ENCODE measurements around the gene CAPN9.

Gene CAPN9

DNA sequence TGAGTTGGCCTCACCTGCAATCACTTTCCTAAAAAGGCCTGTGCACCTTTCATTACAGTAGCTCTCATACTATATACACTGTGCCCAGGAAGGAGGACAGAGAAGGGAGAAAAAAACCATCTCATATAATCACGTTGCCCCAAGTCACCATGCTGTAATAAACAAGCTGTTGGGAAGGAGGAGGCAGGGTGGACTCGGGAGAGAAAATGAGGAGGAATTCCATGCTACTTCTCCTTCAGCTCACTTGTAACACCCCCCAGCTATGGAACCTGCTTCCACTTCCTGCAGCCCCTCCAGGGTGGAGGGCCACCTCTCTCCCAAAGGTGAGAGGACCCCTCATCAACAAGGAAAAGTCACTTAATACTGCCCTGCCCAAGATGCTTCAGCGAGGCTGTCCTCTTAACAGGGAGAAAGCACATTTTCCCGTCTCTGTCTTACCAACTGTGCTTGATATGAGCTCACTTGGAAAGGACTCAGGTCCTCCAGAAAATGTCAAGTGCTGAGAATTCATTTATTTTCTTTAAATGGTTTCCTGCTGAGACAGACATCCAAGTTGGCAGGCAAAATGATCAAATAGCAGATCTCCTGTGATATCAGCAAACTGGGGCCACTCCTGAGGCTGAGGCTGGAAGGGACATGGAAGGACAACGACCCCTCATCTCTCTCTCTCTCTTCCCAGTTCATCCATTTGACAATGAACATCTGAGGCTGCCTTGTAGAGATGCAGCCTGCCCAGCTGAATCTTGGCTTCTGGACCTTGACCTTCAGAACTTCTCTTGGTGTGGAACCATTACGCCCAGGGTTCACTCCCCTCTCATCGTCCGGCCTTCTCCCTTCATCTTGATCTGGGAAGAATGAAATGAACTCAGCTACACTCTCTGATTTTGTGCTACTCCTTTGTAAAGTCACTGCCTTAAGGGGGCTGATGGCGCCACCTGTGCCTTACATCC, 54.0 kb downstream of the CAPN9 start:
- no peak for DNase-seq

- no peak for DNase-seq
Observed at GRCh38 chr1:230804396-230804795, 57.2 kb downstream of the CAPN9 start.

DNA sequence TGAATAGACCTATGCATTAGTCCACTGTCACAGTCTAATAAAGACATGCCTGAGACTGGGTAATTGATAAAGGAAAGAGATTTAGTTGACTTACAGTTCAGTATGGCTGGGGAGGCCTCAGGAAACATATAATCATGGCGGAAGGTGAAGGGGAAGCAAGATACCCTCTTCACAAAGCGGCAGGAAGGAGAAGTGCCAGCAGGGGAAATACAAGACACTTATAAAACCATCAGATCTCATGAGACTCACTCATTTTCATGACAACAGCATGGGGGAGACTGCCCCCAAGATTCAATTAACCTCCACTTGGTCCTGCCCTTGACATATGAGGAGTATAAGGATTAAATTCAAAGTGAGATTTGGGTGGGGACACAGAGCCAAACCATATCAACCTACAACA, 59.4 kb downstream of the CAPN9 start:
- DNase-seq: no peak

DNA sequence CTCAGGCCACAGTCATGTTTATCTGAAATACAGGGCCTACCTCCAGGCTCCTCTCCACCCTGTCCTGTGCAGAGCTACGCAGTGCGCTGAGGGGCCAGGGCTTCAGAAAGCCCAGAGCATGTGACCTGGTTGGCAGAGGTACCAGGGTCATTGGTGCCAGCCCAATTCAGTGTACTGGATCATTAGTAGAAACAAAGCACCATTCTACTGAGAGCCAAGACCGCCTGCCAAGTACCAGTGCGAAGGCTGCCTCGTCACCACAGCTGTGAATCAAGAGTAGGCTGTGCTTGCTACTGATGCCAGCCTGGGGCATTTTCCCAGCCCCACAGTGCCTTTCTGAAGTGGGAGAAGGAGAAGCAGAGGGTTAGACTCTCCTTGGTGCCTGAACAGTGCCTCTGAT, 59.8 kb downstream of the CAPN9 start:
- no peak for DNase-seq

GRCh38 chr1:230807561-230808280, 60.5 kb downstream of the CAPN9 start:
- DNase-seq: no peak

- DNase-seq: no peak
Observed at GRCh38 chr1:230808281-230808872, 61.2 kb downstream of the CAPN9 start.

DNA sequence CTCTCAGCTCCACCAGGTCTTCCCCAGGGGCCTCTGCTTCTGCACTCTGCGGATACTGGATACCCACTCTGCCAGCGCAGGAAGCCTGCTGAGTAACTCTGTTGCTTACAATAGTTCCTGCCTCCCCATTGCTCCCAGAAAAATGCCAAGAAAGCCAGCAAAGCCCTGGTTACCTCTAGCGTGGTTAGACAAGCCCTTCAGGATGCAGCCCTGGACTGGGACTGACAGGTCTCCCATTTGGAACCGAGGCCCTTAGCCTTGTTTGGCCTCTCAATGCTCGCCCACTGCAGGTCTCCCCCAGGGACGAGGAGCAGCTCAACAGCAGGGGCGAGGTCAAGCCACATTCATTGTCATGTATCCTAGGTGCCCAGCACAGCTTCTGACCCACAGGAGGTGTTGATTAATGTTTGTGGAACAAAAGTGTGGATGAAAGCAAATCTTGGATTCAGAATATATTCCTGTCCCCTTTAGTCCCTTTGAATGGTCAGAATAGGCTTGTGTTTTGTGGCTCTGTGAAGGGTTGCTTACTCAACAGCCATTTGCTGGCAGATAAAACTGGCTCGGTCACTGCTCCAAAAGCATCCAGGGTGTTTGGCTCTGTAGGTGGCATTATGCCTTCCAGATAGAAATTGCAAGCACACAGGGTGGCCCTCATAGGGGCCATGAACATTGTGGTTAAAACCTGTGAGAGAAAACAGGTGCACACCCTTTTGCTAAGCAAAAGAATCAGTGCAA, 62.2 kb downstream of the CAPN9 start:
- DNase-seq: no peak

DNA sequence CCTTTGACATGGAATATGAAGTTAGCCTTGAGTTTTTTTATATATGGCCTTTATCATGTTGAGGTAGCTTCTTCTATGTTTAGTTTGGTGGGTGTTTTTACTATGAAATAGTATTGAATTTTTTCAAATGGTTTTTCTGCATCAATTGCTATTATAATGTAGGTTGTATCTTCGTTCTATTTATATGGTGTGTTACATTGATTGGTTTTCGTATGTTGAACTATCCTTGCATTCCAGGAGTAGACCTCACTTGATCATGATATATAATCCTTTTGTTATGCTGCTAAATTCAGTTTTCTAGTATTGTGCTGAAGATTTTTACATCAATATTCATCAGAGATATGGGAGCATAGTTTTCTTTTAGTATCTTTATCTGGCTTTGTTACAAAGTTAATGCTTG, 65.4 kb downstream of the CAPN9 start:
- DNase-seq: no peak

DNA sequence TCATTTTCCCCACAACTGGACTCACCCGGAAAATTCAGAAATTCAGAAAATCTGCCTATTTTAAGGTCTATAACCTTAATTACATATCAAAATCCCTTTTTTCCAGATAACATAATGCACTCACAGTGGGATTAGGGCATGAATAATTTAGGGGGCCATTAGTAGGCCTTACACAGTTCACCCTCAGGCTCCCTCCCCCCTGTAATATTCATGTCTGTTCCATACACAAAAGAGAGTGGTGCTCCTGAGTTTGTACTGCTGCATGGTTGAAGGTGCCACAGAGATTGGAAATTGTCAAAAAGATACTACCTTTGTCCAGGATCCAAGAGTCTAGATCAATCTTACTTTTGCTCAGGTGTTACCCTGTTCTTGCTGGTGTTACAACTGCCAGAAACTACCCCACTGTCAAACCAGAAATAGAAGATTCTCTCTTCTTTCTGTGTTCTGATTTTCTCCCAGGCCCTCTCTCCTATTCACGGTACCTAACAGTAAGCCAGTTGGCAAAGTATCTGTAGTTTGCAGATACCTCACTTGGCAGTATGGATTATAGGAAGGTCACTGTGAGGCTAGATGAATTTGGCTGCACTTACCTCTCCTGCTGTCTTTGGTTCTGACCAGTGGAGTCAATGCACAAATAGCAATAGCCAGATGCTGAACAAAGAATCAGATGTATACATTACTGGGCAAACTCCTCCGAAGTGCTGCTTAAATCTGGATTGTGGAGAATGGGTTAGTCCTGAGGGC, 67.9 kb downstream of the CAPN9 start:
- DNase-seq: no peak

- no peak for DNase-seq
Observed at GRCh38 chr1:230816018-230816417, 68.8 kb downstream of the CAPN9 start.

DNA sequence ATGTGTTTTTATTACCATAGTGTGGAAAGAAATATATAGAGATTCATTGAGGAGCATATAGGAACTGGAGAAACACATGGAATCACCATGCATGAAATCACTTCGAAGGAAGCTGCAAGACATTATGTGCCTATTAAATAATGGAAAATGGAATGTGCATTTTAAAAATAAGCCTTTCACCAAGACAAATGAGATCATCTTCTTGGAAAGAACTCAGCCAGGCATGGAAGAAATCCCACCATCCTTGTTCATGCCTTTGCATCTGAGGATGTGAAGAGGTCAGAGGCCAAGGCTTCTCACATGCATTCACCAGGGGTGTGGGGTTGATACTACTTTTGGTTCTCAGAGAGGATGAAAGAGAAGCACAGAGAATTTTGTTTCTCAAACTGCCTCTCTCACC, 71.2 kb downstream of the CAPN9 start:
- no peak for DNase-seq

- DNase-seq: no peak
Observed at GRCh38 chr1:230818901-230819300, 71.7 kb downstream of the CAPN9 start.

GRCh38 chr1:230819976-230820375, 72.8 kb downstream of the CAPN9 start:
- DNase-seq: no peak

GRCh38 chr1:230820568-230820967, 73.4 kb downstream of the CAPN9 start:
- no peak for DNase-seq

- no peak for DNase-seq
Observed at GRCh38 chr1:230821346-230821745, 74.2 kb downstream of the CAPN9 start.

DNA sequence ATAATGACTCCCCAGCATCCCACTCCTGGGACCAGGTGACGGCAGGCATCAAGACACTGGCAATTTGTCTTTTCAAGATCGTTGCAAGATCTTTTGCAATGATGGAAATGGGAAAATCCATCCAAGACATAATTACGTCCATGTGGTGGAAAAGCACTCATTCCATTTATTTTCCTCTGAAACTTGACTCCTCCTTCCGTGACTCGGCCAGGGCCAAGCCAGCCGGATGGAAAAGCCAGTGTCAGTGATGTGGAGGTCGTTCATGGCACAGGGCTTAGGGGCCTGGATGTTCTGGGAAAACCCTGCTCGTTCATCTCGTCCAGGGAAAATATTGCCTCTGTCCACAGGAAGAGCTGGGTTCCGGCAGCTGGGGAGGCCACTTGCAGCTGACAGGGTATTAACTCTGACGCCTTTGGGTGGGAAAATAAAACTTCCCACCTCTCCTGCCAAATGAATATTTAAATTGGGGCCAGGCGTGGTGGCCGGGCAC, 74.9 kb downstream of the CAPN9 start:
- no peak for DNase-seq

- DNase-seq: no peak
Observed at GRCh38 chr1:230823426-230823825, 76.2 kb downstream of the CAPN9 start.

- no peak for DNase-seq
Observed at GRCh38 chr1:230823931-230824381, 76.8 kb downstream of the CAPN9 start.

DNA sequence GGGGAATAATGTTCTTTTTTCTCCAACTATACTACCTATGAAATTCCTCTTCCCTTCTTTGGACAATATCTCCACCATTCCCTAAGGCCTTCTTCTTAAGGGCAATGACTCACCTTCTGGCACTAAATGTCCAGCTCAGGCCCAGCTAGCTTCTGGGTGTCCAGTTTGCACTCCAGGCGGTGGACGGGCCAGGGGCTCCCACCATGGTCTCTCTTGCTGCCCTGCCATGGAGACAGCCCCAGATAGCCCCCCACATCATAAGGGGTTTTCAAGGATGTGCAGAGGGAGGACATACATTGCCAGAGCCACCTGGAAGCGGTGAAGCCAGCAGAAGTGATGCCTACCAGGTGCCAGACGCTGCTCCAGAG, 77.3 kb downstream of the CAPN9 start:
- DNase-seq: no peak

DNA sequence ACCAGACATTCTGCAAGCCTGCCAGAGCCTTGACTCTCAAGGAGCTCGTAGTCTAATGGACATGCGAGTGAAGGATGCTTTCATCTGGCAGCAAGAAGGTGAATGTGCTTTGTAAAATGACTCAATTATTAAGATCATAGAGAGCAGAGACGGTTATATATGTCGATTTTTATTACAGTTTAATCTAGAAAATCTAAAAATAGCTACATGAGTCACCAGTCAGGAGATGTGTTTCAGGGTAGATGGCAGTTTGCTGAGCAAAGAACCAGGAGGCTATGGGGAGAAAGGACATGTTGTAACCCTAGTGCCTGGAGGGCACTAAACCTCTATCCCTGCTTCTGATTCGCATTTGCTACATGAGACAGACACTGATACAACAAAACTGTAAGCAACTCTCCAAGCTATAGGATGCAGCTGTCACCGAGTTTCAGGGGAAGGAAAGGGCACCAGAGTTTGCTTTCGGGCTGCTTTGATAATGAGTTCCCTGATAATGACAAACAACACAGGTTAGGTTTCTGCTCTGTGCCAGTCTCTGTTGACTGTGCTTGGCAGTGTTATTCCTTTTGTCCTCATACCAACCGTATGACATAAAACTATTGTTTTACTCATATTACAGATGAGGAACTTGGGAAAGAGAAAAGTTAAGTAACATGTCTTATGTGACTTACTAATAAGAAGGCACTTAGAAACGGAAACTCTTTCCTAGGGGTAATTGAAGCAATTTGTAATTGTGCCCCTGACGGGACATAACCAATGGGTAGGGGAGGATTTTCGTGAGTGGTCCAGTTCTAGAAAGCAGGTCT, 77.9 kb downstream of the CAPN9 start:
- no peak for DNase-seq

DNA sequence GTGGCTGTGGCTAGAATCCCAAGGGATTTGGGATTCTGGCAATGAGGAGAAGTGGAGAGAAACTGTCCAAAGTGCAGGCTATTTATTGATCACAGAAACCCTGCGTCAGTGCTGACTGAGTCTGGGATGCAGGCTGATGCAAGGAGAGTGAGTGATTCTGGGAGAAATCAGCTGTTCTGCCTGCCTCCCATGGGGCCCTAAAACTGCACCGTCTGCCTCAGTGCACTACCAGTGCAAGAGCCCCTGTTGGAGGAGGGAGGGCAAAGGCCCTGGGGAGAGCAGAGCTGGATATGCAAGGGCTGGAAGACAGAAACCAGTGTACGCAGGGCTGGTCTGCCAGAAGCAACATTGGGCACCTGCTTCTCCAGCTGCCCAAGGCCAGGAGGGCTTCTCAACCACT, 78.6 kb downstream of the CAPN9 start:
- no peak for DNase-seq

All from SW 1271 (cell line).